ENCODE measurements around the gene NCOA1.

GRCh38 chr2:24651643-24652003 lies 160.6 kb downstream of the NCOA1 start:
- TF ChIP-seq REST (IDR thresholded peaks at IDR 0.05; ENCODE audit: insufficient read depth in 1 of 2, low read depth in 2 of 2, low read length in 1 of 2), result no peak
- no peak for TF ChIP-seq CTCF (IDR thresholded peaks at IDR 0.05)
- no peak for TF ChIP-seq POLR2AphosphoS5 (IDR thresholded peaks at IDR 0.05; ENCODE audit: low read depth, low read length)
- no peak for TF ChIP-seq SIN3A (IDR thresholded peaks at IDR 0.05; ENCODE audit: borderline replicate concordance, insufficient read depth, low read depth, low read length)
- no peak for TF ChIP-seq TCF7L2 (IDR thresholded peaks at IDR 0.05; ENCODE audit: low read depth, low read length)

All from Panc1 (cell line).